Astrocyte (in vitro differentiated cells and primary cell): ENCODE measurements around the gene SMIM28. TPM values are rescaled to one million over a fixed set of nuclear protein-coding genes. Genes with fewer than 3 reads are reported as not detected.

ENCODE experiments used
- DNase-seq: peaks from one replicate; pipeline ENCODE4 v3.0.0-alpha.2; 2010; ENCODE audit warnings: low read depth
- FAIRE-seq: peaks from 2 replicates; lab custom pipeline; 2011; peaks lifted over from hg19 to GRCh38; lab: Jason Lieb, UNC
- H2AFZ ChIP-seq: 2 replicates; pipeline ENCODE4 v1.6.0; 2012; ENCODE audit warnings: low read depth, low read length, inconsistent platforms
- H3K27ac ChIP-seq: 2 replicates; pipeline ENCODE4 v1.5.1; 2011; ENCODE audit warnings: low read depth, low read length, inconsistent platforms
- H3K27me3 ChIP-seq: 2 replicates; pipeline ENCODE4 v1.6.0; 2011; ENCODE audit warnings: low read length, inconsistent platforms; ENCODE audit not compliant: insufficient read depth
- H3K36me3 ChIP-seq: 2 replicates; pipeline ENCODE4 v1.5.1; 2011; ENCODE audit warnings: low read length, inconsistent platforms; ENCODE audit not compliant: insufficient read depth
- H3K4me1 ChIP-seq: 2 replicates; pipeline ENCODE4 v1.5.1; 2011; ENCODE audit warnings: low read length, inconsistent platforms; ENCODE audit not compliant: insufficient read depth
- H3K4me2 ChIP-seq: 2 replicates; pipeline ENCODE4 v1.6.0; 2012; ENCODE audit warnings: low read length, inconsistent platforms
- H3K4me3 ChIP-seq: 2 replicates; pipeline ENCODE4 v1.5.1; 2011; ENCODE audit warnings: low read depth, mild to moderate bottlenecking, low read length, inconsistent platforms; ENCODE audit not compliant: insufficient read depth
- H3K79me2 ChIP-seq: 2 replicates; pipeline ENCODE4 v1.6.0; 2012; ENCODE audit warnings: mild to moderate bottlenecking, low read length, inconsistent platforms; ENCODE audit not compliant: insufficient read depth
- H3K9ac ChIP-seq: 2 replicates; pipeline ENCODE4 v1.6.0; 2012; ENCODE audit warnings: mild to moderate bottlenecking, low read length, inconsistent platforms
- H3K9me3 ChIP-seq: 2 replicates; pipeline ENCODE4 v1.5.1; 2012; ENCODE audit warnings: low read depth, mild to moderate bottlenecking, low read length, inconsistent platforms; ENCODE audit not compliant: insufficient read depth
- H4K20me1 ChIP-seq: 2 replicates; pipeline ENCODE4 v1.6.0; 2012; ENCODE audit warnings: low read length, inconsistent platforms; ENCODE audit not compliant: insufficient read depth
- H3K27ac Mint-ChIP-seq: one replicate; pipeline ENCODE4 v1.8.0; 2021; ENCODE audit warnings: mild to moderate bottlenecking, mixed read lengths; ENCODE audit not compliant: unreplicated experiment
- H3K27me3 Mint-ChIP-seq: one replicate; pipeline ENCODE4 v1.8.0; 2021; ENCODE audit warnings: low read depth, mixed read lengths; ENCODE audit not compliant: unreplicated experiment
- H3K36me3 Mint-ChIP-seq: one replicate; pipeline ENCODE4 v1.8.0; 2021; ENCODE audit warnings: low read depth, mixed read lengths; ENCODE audit not compliant: unreplicated experiment
- H3K4me1 Mint-ChIP-seq: one replicate; pipeline ENCODE4 v1.8.0; 2021; ENCODE audit warnings: low read depth, mixed read lengths; ENCODE audit not compliant: unreplicated experiment
- H3K4me3 Mint-ChIP-seq: one replicate; pipeline ENCODE4 v1.8.0; 2021; ENCODE audit warnings: mild to moderate bottlenecking, moderate library complexity, mixed read lengths; ENCODE audit not compliant: unreplicated experiment
- H3K9me3 Mint-ChIP-seq: one replicate; pipeline ENCODE4 v1.8.0; 2021; ENCODE audit warnings: mild to moderate bottlenecking, mixed read lengths; ENCODE audit not compliant: unreplicated experiment
- EZH2 ChIP-seq: IDR thresholded peaks from 2 replicates; pipeline ENCODE4 v1.6.1; 2012; ENCODE audit warnings: mild to moderate bottlenecking, low read length, inconsistent platforms; ENCODE audit not compliant: insufficient read depth
- total RNA-seq: library from RNA; stranded (reverse); gene quantifications from 2 replicates; pipeline ENCODE4 v1.2.1, GENCODE V29; 2021
- TF ChIP-seq, protein P1 (sequence below): IDR thresholded peaks from 2 replicates; pipeline ENCODE4 v1.5.1; 2011; ENCODE audit warnings: low read depth, mild to moderate bottlenecking, inconsistent platforms, low read length, moderate library complexity; ENCODE audit not compliant: insufficient read depth

The SMIM28 gene
- total RNA-seq, 1 donor from 2014 or later = not detected

DNA sequence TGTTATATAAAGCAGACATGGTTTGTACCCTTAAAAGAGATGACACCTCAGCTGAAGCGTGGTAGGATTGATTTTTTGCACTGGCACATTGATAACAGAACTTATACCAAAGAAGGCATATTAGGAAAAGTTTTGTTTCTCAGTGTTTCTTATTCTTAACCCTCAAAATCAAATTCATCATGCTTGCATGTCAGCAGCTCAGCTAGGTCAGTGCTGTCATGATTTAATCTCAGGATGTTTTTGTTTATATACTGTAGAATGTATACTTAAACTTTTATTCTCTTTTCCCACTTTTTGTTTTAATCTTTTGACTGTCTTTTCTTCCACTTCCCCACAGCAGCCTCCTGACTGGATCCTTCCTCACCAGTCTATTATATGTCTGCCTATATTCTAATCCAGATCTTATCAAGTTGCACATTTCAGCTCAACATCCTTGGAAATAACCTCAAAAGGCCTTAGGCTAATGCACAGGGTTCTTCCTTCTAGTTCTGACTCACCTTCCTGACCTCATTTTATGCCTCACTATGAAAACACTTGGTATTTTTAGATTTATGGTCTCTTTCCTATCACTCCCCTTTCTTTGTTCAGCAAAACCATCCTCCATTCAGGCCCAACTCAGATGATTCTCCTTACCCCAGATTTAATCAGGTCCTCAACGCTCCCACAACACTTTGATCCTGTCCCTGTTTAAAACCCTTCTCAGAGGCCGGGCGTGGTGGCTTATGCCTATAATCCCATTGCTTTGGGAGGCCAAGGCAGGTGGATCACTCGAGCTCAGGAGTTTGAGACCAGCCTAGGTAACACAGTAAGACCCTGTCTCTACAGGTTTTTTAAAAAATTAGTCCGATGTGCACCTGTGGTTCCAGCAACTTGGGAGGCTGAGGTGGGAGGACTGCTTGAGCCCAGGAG lies 33.5 kb downstream of the SMIM28 start:
- FAIRE-seq (no peak), DNase-seq (peak; percentile 58)
- no peak overlapping the region for H3K4me3 Mint-ChIP-seq
- H4K20me1 ChIP-seq = no peaks in the 10 kb centered on the region
- no peaks in the 10 kb centered on the region for H3K27me3 Mint-ChIP-seq
- H3K4me2 ChIP-seq = peak overlapping the region; percentile 49
- peaks cover 9% of the 10 kb centered on the region for H3K4me1 Mint-ChIP-seq
- H2AFZ ChIP-seq = no peak overlapping the region
- H3K36me3 Mint-ChIP-seq = peaks cover 33% of the 10 kb centered on the region
- H3K4me1 ChIP-seq = peaks cover 14% of the 10 kb centered on the region
- peak overlapping the region; percentile 48 for H3K27ac ChIP-seq
- no peaks in the 10 kb centered on the region for H3K9me3 ChIP-seq
- no peak overlapping the region for H3K4me3 ChIP-seq
- H3K79me2 ChIP-seq = no peaks in the 10 kb centered on the region
- H3K27ac Mint-ChIP-seq = no peak overlapping the region
- peaks cover 27% of the 10 kb centered on the region for H3K36me3 ChIP-seq
- H3K27me3 ChIP-seq = no peaks in the 10 kb centered on the region
- no peaks in the 10 kb centered on the region for H3K9me3 Mint-ChIP-seq
- peak overlapping the region; percentile 49 for H3K9ac ChIP-seq
- TF ChIP-seq EZH2 = no peak
- TF ChIP-seq, protein P1, sequence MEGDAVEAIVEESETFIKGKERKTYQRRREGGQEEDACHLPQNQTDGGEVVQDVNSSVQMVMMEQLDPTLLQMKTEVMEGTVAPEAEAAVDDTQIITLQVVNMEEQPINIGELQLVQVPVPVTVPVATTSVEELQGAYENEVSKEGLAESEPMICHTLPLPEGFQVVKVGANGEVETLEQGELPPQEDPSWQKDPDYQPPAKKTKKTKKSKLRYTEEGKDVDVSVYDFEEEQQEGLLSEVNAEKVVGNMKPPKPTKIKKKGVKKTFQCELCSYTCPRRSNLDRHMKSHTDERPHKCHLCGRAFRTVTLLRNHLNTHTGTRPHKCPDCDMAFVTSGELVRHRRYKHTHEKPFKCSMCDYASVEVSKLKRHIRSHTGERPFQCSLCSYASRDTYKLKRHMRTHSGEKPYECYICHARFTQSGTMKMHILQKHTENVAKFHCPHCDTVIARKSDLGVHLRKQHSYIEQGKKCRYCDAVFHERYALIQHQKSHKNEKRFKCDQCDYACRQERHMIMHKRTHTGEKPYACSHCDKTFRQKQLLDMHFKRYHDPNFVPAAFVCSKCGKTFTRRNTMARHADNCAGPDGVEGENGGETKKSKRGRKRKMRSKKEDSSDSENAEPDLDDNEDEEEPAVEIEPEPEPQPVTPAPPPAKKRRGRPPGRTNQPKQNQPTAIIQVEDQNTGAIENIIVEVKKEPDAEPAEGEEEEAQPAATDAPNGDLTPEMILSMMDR = no peak

DNA sequence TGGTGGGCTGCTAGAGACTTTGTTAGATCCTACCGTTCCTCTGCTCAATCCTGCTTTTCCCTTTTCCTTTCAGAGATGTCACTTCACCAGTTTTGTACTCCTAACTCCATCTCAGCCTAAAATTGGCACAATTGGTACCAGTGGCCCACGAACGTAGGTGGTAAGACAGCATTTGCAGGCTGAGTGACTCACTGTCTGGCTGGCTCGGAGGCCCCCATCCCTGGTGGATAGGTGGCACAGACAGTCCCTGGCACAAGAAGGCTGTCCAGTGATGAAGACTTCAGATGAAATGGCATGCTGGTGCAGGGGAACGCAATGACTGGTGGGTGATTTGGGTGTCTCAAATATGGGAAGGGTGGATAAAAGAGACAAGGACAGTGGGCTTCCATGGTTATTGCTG lies 37.4 kb downstream of the SMIM28 start:
- Histone ChIP-seq H3K27me3 (no peaks in the 10 kb centered on the region), H3K36me3 (peaks cover 15% of the 10 kb centered on the region), H3K79me2 (no peaks in the 10 kb centered on the region), H4K20me1 (no peaks in the 10 kb centered on the region), H3K4me2 (no peak overlapping the region), H3K4me3 (no peak overlapping the region), H3K27ac (no peak overlapping the region), H3K4me1 (peaks cover 14% of the 10 kb centered on the region), H3K9me3 (no peaks in the 10 kb centered on the region), H3K9ac (no peak overlapping the region), H2AFZ (no peak overlapping the region)
- H3K27me3 Mint-ChIP-seq = no peaks in the 10 kb centered on the region
- no peaks in the 10 kb centered on the region for H3K9me3 Mint-ChIP-seq
- H3K4me1 Mint-ChIP-seq = peaks cover 9% of the 10 kb centered on the region
- H3K4me3 Mint-ChIP-seq = no peak overlapping the region
- peak overlapping the region; percentile 55 for H3K27ac Mint-ChIP-seq
- H3K36me3 Mint-ChIP-seq = peaks cover 24% of the 10 kb centered on the region
- FAIRE-seq = no peak
- no peak for DNase-seq
- TF ChIP-seq, protein P1 = no peak
- TF ChIP-seq EZH2 = no peak

DNA sequence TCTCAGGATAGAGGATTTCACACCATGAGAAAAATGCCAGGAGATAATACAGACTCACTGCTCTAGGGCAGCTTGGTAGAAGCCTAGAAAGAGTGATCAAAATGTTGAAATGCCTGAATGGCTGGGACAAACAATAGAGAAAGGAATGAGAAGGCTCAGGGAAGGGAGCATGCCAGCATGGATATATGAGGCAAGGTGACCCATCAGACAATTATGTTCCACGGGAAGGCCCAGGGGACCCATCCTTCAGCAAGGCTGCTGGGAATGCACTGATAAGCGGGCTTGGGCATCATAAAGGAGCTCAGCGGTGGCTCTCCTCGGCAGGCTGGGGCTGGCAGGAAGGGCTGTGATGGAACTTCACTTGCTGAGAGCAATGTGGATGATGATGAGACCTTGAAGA lies 38.5 kb downstream of the SMIM28 start:
- H3K9me3 ChIP-seq = no peaks in the 10 kb centered on the region
- H3K27ac ChIP-seq = no peak overlapping the region
- no peak overlapping the region for H3K4me2 ChIP-seq
- H3K36me3 Mint-ChIP-seq = peaks cover 26% of the 10 kb centered on the region
- no peaks in the 10 kb centered on the region for H3K27me3 ChIP-seq
- H3K36me3 ChIP-seq = peaks cover 15% of the 10 kb centered on the region
- DNase-seq (no peak), FAIRE-seq (no peak)
- TF ChIP-seq, protein P1 = no peak
- TF ChIP-seq EZH2 = no peak
- no peaks in the 10 kb centered on the region for H4K20me1 ChIP-seq
- no peaks in the 10 kb centered on the region for H3K9me3 Mint-ChIP-seq
- H2AFZ ChIP-seq = no peak overlapping the region
- H3K27ac Mint-ChIP-seq = no peak overlapping the region
- H3K4me1 Mint-ChIP-seq = peaks cover 7% of the 10 kb centered on the region
- H3K79me2 ChIP-seq = no peaks in the 10 kb centered on the region
- no peak overlapping the region for H3K4me3 ChIP-seq
- H3K27me3 Mint-ChIP-seq = no peaks in the 10 kb centered on the region
- no peak overlapping the region for H3K9ac ChIP-seq
- H3K4me3 Mint-ChIP-seq = no peak overlapping the region
- H3K4me1 ChIP-seq = peaks cover 6% of the 10 kb centered on the region
